Peyer's patch (tissue), 4 donors: ENCODE data around the gene NKAIN2.

Source experiments
- POLR2A ChIP-seq, 2 donors: fragments of 450-650 bp; IDR thresholded peaks; one replicate each; pipeline ENCODE4 v1.5.1; 2017; ENCODE audit warnings: antibody characterized with exemption in 2 of 2, mild to moderate bottlenecking in 2 of 2, moderate library complexity in 2 of 2
- TF ChIP-seq, protein P1 (sequence below), 6 experiments: fragments of 450-650 bp in 4 of 6; fragments of 200-600 bp in 2 of 6; sonication (generic) in 1 of 6; IDR thresholded peaks; one replicate each; pipeline ENCODE4 v1.5.1; 2017 to 2019; ENCODE audit warnings: antibody characterized with exemption in 6 of 6, mild to moderate bottlenecking in 3 of 6, moderate library complexity in 1 of 6

DNA sequence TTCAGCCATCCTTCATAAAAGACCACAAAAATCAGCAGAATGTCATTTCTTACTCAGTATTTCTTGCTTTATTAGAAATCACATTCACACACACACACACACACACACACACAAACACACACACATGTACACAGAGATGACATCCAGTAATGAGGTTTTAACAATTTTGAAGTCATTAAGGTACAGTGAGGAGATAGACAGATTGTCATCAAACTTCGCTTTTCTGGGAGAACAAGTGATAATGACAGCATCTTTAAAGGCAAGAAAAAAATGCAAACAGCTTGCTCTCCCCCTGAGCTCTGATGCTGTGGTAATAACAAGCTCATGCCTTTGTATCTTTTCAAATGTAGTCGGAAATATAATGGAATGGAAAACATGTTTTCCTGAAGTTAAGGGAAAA is 974.2 kb downstream of the NKAIN2 start:
- TF ChIP-seq, protein P1, sequence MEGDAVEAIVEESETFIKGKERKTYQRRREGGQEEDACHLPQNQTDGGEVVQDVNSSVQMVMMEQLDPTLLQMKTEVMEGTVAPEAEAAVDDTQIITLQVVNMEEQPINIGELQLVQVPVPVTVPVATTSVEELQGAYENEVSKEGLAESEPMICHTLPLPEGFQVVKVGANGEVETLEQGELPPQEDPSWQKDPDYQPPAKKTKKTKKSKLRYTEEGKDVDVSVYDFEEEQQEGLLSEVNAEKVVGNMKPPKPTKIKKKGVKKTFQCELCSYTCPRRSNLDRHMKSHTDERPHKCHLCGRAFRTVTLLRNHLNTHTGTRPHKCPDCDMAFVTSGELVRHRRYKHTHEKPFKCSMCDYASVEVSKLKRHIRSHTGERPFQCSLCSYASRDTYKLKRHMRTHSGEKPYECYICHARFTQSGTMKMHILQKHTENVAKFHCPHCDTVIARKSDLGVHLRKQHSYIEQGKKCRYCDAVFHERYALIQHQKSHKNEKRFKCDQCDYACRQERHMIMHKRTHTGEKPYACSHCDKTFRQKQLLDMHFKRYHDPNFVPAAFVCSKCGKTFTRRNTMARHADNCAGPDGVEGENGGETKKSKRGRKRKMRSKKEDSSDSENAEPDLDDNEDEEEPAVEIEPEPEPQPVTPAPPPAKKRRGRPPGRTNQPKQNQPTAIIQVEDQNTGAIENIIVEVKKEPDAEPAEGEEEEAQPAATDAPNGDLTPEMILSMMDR (IDR thresholded peaks at IDR 0.05), result no peak
- no peak for TF ChIP-seq POLR2A (IDR thresholded peaks at IDR 0.05)
